HG03159 (cell line): ENCODE measurements around the gene BORCS5.

Experiments
- ATAC-seq: cut with Tn5 transposase; IDR thresholded peaks from one replicate; pipeline ENCODE4 v1.9.1; 2021; ENCODE audit warnings: mild to moderate bottlenecking, moderate library complexity; ENCODE audit not compliant: unreplicated experiment

Gene BORCS5

DNA sequence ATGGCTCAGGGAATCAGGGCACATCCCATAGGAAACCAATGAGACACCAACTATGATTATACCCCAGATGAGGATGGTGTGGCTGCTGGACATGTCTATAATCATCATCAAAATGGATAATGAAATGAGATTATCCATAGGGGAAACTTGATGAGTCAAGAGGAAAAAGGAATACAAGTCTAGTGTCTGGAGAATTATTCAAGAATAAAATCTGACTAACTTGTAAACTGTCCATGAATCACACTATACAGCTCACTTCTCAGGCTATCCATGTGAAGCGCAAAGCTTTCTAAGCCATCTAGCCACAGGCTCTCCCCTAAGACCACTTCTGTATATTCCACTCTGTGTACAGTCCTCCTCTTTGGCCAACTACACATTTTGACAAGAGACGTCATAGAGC is 153.3 kb downstream of the BORCS5 start:
- no peak for ATAC-seq

DNA sequence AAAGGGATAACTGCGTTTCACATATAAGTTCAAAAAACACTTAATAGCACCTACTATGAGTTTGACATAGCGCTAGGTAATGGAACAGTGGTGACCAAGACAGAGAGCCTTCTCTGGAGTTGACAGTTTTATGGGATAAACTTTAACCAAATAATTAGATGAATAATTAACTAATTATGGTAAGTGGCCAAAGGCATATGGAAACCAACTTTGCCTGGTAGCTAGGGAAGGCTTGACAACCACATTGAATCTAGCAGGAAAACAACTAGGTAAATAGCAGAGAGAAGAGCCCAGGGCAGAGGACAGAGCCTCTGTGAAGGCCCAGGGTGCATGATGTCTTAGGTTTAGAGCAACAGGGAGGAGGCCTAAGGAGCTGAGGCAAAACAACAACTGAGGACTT is 153.7 kb downstream of the BORCS5 start:
- no peak for ATAC-seq

DNA sequence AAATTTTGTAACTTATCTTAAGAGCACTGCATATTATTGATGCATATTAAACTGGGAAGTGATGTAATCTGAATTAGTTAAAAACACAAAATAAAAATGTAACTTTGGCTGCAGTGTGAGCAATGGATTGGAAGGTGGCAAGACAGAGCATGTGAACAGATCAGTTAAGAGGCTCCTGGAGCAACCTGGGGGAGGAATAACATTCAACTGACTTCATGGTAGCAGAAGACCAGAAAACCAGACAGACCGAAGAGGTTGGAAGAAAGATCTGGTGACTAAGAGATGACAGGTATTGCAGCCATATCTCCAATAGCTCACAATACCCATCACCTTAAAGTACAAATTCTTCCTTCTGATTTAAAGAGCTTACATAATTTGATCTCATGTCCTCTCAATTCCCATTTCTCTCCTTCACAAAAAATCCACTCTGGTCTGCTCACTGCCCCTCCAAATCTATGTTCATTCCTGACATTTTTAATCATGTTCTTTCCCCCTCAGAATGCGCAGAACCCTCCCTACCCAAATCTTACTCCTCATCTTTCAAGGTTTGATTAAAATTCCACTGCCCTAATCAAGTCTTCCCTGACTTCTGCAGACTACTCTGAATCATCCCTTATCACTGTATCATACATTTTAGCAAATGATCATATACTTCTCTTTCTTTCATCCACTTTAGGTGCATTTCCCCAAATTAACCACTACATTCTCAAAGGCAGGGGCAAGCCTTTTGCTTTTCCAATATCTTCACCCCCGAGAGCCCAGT is 154.3 kb downstream of the BORCS5 start:
- no peak for ATAC-seq

DNA sequence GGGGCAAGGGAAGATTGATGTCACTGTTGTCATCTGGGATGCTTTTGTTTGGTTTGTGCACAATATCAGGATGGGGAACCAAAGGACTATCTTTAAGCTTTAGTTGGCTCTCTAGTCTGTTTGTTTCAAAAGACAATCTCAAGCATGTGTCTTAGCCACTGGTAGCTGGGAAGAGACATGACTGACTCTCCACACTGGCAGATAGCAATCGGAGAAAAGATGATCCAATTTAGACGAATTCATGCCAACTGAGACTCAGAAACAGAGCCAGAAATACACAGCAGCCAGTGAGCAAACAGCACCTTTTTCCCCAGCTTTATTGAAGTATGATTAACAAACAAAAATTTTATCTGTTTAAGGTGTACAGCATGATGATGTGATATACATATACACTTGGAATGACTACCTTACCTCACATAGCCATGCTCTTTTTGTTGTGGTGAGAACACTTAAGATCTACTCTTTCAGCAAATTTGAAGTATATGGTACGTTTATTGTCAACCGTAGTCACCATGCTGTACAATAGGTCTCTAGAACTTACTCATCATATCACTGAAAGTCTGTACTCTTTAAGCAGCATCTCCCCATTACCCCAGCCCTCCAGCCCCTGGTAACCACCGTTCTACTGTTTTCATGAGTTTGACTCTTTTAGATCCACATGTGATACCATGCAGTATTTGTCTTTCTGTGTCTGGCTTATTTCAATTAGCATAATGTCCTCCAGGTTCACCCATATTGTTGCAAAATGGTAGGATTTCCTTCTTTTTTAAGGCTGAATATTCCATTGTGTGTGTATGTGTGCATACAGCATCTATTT is 155.2 kb downstream of the BORCS5 start:
- ATAC-seq: no peak

DNA sequence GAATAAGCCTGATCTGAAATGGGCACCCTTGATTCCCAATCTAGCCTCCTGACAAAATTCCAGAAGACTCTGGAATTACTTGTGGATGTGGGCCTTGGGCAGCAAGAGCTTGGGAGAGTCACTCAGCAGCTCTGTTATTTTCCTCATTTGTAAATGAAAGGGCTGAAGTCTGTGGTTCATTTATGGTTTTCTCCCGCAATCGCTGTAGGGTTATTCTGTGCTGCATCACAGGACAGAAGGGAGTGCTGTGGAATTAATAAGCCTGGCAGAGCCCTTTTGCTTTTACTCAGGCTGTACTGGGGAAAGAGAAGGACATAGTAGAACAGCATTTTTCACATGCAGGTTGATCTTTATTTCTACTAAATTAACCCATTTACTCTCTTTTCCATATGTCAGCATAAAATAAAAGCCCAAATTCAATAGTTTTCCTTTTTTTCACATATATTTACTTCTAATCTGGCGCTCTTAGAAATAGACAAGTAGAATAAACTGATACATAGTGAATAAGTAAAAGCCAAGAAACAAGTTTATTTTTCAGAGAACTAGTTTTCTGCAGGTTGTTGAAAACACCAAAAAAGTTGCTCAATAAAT is 156.6 kb downstream of the BORCS5 start:
- ATAC-seq: no peak

DNA sequence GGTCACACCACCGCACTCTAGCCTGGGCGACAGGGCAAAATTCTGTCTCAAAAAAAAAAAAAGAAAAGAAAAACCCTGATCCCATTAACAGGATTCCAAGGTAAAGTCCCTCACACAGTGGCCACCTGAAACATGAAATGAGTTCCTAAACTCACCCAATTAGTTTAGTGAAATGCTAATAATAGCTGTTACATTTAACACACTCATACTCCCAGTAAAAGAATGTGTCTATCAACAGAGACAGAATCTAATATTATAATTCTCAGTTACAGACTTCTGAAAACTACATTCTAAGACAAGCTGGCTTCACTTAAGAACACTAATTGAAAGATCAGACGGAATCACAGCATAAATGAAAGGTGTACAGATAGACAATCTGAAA is 161.6 kb downstream of the BORCS5 start:
- no peak for ATAC-seq

DNA sequence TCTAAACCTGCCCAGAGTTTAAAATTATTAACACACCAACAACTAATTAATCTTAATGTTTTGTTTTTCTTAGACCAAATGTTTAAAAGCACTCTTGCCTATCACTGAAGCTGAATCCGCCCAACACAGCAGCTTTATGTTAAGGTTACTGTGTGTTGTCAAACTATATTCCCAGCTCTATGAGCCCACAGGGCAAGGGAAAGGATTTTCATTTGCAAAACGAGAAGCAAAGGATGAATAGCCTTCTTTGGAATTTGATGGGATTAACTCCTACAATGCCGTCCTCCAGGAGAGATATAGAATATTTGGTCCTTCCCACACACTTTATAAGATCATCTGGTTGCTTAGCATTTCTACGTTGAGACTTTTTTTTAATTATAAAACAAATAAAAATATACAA is 162.0 kb downstream of the BORCS5 start:
- no peak for ATAC-seq
